KBM-7 (cell line): Measurements from ENCODE around the gene SKOR1.
A peak's percentile ranks its signal among the peaks of the same experiment; 100 is the strongest.

ENCODE experiments used
- DNase-seq: peaks from one replicate; pipeline ENCODE4 v3.0.0-alpha.2; 2015
- in situ Hi-C: fragments of 300-500 bp; cut with MboI; formaldehyde crosslinking; loops from 2 replicates; pipeline ENCODE4 v1.14.3; 2020; ENCODE audit warnings: low sequenced_read_pairs, low pct_unique_long_range_greater_than_20kb, mixed read lengths

SKOR1 gene

GRCh38 chr15:67840749-67841512 is 15.6 kb downstream of the SKOR1 start:
- DNase-seq = peak; percentile 81
- in situ Hi-C loops = no loop called here

GRCh38 chr15:67841513-67841762 is 16.1 kb downstream of the SKOR1 start:
- in situ Hi-C loops = no loop called here
- no peak for DNase-seq

- in situ Hi-C loops = no loop called here
Measured at GRCh38 chr15:67843092-67843501, 17.8 kb downstream of the SKOR1 start.

GRCh38 chr15:67843571-67844387 is 18.5 kb downstream of the SKOR1 start:
- peak; percentile 68 for DNase-seq
- in situ Hi-C loops = no loop called here

More at GRCh38 chr15:67843092-67843501, 17.8 kb downstream of the SKOR1 start:
- DNase-seq = no peak

- in situ Hi-C loops = no loop called here
- no peak for DNase-seq
Measured at GRCh38 chr15:67845974-67846373, 20.7 kb downstream of the SKOR1 start.

GRCh38 chr15:67849538-67849937 is 24.2 kb downstream of the SKOR1 start:
- no peak for DNase-seq
- in situ Hi-C loops = no loop called here

- DNase-seq = no peak
- in situ Hi-C loops = no loop called here
Measured at GRCh38 chr15:67850336-67850735, 25.0 kb downstream of the SKOR1 start.

- in situ Hi-C loops = no loop called here
- DNase-seq = peak; percentile 88
Measured at GRCh38 chr15:67850994-67851571, 25.8 kb downstream of the SKOR1 start.

- DNase-seq = no peak
- in situ Hi-C loops = no loop called here
Measured at GRCh38 chr15:67852418-67852817, 27.1 kb downstream of the SKOR1 start.

- in situ Hi-C loops = no loop called here
- no peak for DNase-seq
Measured at GRCh38 chr15:67853454-67853853, 28.1 kb downstream of the SKOR1 start.

- in situ Hi-C loops = no loop called here
- no peak for DNase-seq
Measured at GRCh38 chr15:67854358-67854757, 29.0 kb downstream of the SKOR1 start.

GRCh38 chr15:67855842-67856241 is 30.5 kb downstream of the SKOR1 start:
- peak; percentile 49 for DNase-seq
- in situ Hi-C loops = no loop called here

GRCh38 chr15:67857220-67857619 is 31.9 kb downstream of the SKOR1 start:
- in situ Hi-C loops = no loop called here
- no peak for DNase-seq

GRCh38 chr15:67859331-67859946 is 34.1 kb downstream of the SKOR1 start:
- in situ Hi-C loops = no loop called here

GRCh38 chr15:67861983-67862382 is 36.7 kb downstream of the SKOR1 start:
- no peak for DNase-seq
- in situ Hi-C loops = loop anchor here (10.0 kb wide), 1 partner anchor 313 kb away; no protein-coding TSS in a partner anchor

More at GRCh38 chr15:67859331-67859946, 34.1 kb downstream of the SKOR1 start:
- no peak for DNase-seq

GRCh38 chr15:67862750-67863441 is 37.6 kb downstream of the SKOR1 start:
- no peak for DNase-seq
- in situ Hi-C loops = loop anchor here (10.0 kb wide), 1 partner anchor 312 kb away; no protein-coding TSS in a partner anchor

GRCh38 chr15:67863442-67863987 is 38.2 kb downstream of the SKOR1 start:
- DNase-seq = peak; percentile 94
- in situ Hi-C loops = loop anchor here (10.0 kb wide), 1 partner anchor 311 kb away; no protein-coding TSS in a partner anchor

- no peak for DNase-seq
- in situ Hi-C loops = loop anchor here (10.0 kb wide), 1 partner anchor 309 kb away; no protein-coding TSS in a partner anchor
Measured at GRCh38 chr15:67865331-67865730, 40.0 kb downstream of the SKOR1 start.

- no peak for DNase-seq
- in situ Hi-C loops = loop anchor here (10.0 kb wide), 1 partner anchor 309 kb away; no protein-coding TSS in a partner anchor
Measured at GRCh38 chr15:67865766-67866165, 40.5 kb downstream of the SKOR1 start.
